ENCODE measurements around the gene SGK1.
A peak's percentile ranks its signal among the peaks of the same experiment; 100 is the strongest.
"Not testable (repeated sequence)": the region's sequence is repeated elsewhere in the genome, so short reads cannot be mapped to it uniquely, and the experiment has no call there.

Gene SGK1

GRCh38 chr6:134235937-134236751 is 81.8 kb downstream of the SGK1 start:
- Histone ChIP-seq H3K4me3 (no peak overlapping the region), H3K27ac (peak overlapping the region in 16 of 21 experiments; percentile 11 to 76 (median 58))

DNA sequence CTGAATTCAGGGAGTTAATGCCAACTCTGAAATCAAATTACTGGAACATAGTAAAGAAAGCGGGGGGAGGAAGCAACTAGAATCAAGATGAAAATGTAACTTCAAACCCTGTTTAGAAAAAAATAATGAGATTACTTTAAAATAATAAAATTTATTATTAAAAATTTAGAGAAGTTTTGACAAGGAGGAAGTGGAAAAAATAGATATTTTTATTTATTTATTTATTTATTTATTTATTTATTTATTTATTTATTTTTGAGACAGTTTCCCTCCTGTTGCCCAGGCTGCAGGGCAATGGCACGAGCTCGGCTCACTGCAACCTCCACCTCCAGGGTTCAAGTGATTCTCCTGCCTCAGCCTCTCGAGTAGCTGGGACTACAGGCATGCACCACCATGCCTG is 82.6 kb downstream of the SGK1 start:
- peak overlapping the region in 12 of 21 experiments; percentile 11 to 76 (median 52) for H3K27ac ChIP-seq

GRCh38 chr6:134233180-134233955 is 84.5 kb downstream of the SGK1 start:
- Histone ChIP-seq H3K4me3 (no peak overlapping the region), H3K27ac (no peak overlapping the region)

More for the DNA sequence above, 82.6 kb downstream of the SGK1 start:
- H3K4me3 ChIP-seq = not testable (repeated sequence)

DNA sequence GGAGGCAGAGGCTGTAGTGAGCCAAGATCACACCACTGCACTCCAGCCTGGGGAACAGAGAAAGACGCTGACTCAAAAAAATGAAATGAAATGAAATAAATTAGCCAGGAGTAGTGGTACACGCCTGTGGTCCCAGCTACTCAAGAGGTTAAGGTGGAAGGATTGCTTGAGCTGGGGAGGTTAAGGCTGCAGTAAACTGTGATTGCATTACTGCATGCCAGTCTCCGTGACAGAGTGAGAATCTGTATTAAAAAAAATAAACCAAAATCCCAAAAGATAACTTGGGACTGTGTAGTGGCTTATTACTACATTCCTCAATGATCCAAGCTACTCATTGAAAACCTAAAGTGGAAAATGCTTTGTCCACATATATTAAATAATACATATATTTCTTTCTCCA is 87.0 kb downstream of the SGK1 start:
- Histone ChIP-seq H3K4me3 (no peak overlapping the region), H3K27ac (peak overlapping the region in 6 of 21 experiments; percentile 11 to 63 (median 38))

GRCh38 chr6:134230087-134230700 is 87.7 kb downstream of the SGK1 start:
- Histone ChIP-seq H3K27ac (peak overlapping the region in 11 of 21 experiments; percentile 26 to 71 (median 43)), H3K4me3 (no peak overlapping the region)

GRCh38 chr6:134229520-134229919 is 88.4 kb downstream of the SGK1 start:
- H3K4me3 ChIP-seq = no peak overlapping the region
- peak overlapping the region in 8 of 21 experiments; percentile 26 to 71 (median 41) for H3K27ac ChIP-seq

- Histone ChIP-seq H3K4me3 (no peak overlapping the region), H3K27ac (no peak overlapping the region)
Observed at GRCh38 chr6:134223796-134224420, 94.0 kb downstream of the SGK1 start.

- H3K27ac ChIP-seq = no peak overlapping the region
- H3K4me3 ChIP-seq = no peak overlapping the region
Observed at GRCh38 chr6:134221250-134221649, 96.7 kb downstream of the SGK1 start.

- H3K27ac ChIP-seq = peak overlapping the region in 1 of 21 experiments; percentile 73
- no peak overlapping the region for H3K4me3 ChIP-seq
Observed at GRCh38 chr6:134217798-134218140, 100.1 kb downstream of the SGK1 start.

DNA sequence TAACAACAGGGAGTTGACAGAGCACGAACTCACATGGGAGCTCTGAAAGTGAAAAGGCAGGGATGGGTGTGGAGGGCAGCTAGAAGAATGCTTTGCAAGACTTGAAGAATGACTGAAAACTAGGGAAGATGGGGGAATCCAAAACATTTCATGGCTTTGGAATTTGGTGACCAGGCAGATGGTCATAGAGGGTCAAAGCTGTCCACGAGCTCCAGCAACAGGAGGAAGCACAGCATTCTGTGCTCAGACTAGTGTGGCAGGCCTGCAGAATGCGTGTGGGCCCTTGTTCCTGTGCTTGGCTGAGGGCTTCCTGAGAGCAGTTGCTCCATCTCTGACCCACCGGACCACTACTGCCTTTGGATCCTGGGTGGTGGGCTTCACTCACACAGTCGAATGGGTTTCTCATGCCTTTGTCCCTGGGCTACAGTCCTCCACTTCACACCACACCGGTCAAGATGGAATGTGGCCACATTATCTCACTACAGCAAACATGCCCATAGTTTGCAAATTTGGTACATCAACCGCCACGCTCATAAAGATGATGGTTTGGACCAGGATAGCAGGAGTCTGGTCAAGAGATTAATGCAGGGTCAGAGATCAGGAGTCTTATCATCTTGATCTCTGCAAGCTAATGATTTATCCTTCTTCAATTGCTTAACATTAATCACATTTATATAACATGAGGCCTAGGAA is 100.7 kb downstream of the SGK1 start:
- Histone ChIP-seq H3K27ac (peak overlapping the region in 9 of 21 experiments; percentile 1 to 73 (median 50)), H3K4me3 (no peak overlapping the region)

DNA sequence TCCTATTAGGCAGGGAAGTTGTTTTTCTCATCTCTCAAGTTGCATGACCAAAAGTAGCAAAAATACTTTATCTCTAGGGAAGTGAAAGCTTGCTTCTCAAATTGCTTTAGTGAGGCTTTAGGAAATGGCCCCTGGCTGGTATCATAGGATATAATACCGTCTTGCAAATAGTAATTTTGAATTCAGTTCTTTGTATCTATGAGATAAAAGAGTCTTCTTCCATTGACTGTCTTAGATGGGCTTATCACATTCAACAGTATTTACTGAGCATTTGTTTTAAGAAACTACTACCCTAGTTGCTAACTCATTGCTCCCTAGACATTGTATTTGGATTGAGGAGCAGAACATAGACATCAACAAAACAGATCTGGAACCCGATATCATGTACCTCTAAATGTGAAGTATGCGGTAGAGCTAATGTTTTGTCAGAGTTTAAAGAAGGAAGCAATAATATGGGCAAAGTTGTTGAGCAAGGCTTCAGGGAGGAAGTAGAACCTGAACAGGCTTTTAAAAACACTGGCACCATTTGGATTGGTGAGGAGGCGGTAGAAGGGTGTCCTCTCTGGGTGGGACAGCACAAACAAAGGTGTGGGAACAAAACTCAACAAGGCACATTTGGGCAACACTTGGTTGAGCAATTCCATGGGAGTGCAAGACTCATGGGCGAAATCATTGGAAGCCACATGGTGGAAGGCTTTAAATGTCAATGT is 101.5 kb downstream of the SGK1 start:
- peak overlapping the region in 12 of 21 experiments; percentile 6 to 73 (median 32) for H3K27ac ChIP-seq

GRCh38 chr6:134213410-134213809 is 104.5 kb downstream of the SGK1 start:
- H3K4me3 ChIP-seq, H3K27ac ChIP-seq: not testable (repeated sequence)

More for the DNA sequence above, 101.5 kb downstream of the SGK1 start:
- H3K4me3 ChIP-seq = no peak overlapping the region

DNA sequence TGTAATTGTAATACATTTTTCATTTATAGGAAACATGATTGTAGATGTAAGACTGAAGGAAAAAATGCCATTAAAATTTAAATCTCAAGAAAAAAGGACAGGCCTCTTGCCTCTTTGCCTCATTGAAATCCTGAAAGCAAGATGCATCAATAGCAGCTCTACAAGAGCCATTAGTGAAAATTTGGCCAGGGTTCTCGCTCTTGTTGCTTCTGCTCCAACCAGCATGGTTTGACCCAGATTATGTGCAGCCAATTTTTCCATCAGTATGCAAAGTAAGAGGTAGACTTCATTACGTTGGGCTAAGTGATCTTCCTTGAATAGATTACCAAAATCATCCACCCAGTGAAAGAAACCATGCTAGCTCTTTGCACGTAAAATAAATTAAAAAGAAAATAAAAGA is 106.6 kb downstream of the SGK1 start:
- no peak overlapping the region for H3K4me3 ChIP-seq
- H3K27ac ChIP-seq = no peak overlapping the region

DNA sequence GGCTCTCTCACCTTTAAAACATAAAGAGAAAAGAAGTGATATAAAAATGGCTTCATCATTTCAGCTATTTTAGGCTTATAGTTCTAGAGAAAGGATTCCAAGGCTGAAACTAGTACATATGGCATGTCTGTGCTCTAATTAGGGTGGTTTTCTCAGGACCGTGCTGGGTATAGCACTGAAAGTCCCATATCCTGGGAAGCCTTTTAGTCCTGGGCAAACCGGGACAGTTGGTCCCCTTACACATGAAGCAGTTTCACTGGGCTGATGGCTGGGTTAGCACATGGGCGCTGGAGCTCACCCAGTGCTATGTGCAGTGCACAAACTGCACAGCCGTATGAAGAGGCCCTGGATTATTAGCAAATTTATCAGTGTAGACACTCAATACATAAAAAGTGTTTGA is 110.5 kb downstream of the SGK1 start:
- H3K4me3 ChIP-seq = no peak overlapping the region
- no peak overlapping the region for H3K27ac ChIP-seq

GRCh38 chr6:134205366-134205765 is 112.5 kb downstream of the SGK1 start:
- Histone ChIP-seq H3K4me3 (no peak overlapping the region), H3K27ac (no peak overlapping the region)

- H3K4me3 ChIP-seq, H3K27ac ChIP-seq: not testable (repeated sequence)
Observed at GRCh38 chr6:134204759-134205158, 113.2 kb downstream of the SGK1 start.

- Histone ChIP-seq H3K4me3 (no peak overlapping the region), H3K27ac (no peak overlapping the region)
Observed at GRCh38 chr6:134204031-134204430, 113.9 kb downstream of the SGK1 start.

- H3K4me3 ChIP-seq = no peak overlapping the region
- H3K27ac ChIP-seq = no peak overlapping the region
Observed at GRCh38 chr6:134201716-134202115, 116.2 kb downstream of the SGK1 start.

Data from skin epidermis (tissue), 12 donors.